Left lung (tissue), 10 donors: ENCODE data around the gene TANGO2. TPM values are rescaled to one million over a fixed set of nuclear protein-coding genes. Genes with fewer than 3 reads are reported as not detected.

Experiments used
- ATAC-seq: fragments of 200-7000 bp; cut with Tn5 transposase; one replicate; pipeline ENCODE4 v1.9.1; 2020; ENCODE audit warnings: moderate library complexity
- DNase-seq, 4 donors: peaks; one replicate each; pipeline ENCODE4 v3.0.0-alpha.2; 2013 to 2020
- H3K27ac ChIP-seq, 2 donors: fragments of 200-600 bp; sonication (generic) in 1 of 2; one replicate each; pipeline versions ENCODE4 v1.5.0 to v1.8.0; 2020 to 2021
- H3K27me3 ChIP-seq, 2 donors: fragments of 200-600 bp; sonication (generic) in 1 of 2; one replicate each; pipeline versions ENCODE4 v1.5.0 to v1.8.0; 2020 to 2021
- H3K36me3 ChIP-seq, 2 donors: fragments of 200-600 bp; sonication (generic) in 1 of 2; one replicate each; pipeline versions ENCODE4 v1.5.0 to v1.8.0; 2020 to 2021
- H3K4me1 ChIP-seq, 2 donors: fragments of 200-600 bp; one replicate each; pipeline ENCODE4 v1.8.0; 2021
- H3K4me3 ChIP-seq, 2 donors: fragments of 200-600 bp; sonication (generic) in 1 of 2; one replicate each; pipeline versions ENCODE4 v1.5.0 to v1.8.0; 2020 to 2021; ENCODE audit warnings: mild to moderate bottlenecking in 1 of 2
- H3K9me3 ChIP-seq, 2 donors: fragments of 200-600 bp; sonication (generic) in 1 of 2; one replicate each; pipeline versions ENCODE4 v1.5.0 to v1.8.0; 2020 to 2021
- CTCF ChIP-seq, 2 donors: fragments of 200-600 bp; sonication (generic) in 1 of 2; IDR thresholded peaks; one replicate each; pipeline versions ENCODE4 v1.5.0 to v1.8.0; 2021; ENCODE audit warnings: antibody characterized with exemption in 2 of 2
- intact Hi-C, 2 donors: fragments of 100-400 bp; cut with DNase I; formaldehyde crosslinking; loops; one replicate each; pipeline versions ENCODE4 v1.11.2 to v1.14.2; 2022
- polyA plus RNA-seq, 6 donors: library from polyadenylated mRNA; unstranded; fragments of 120-200 nt; gene quantifications; one replicate each; pipeline ENCODE4 v1.2.1, GENCODE V29; 2013; ENCODE audit not compliant: insufficient read length in 6 of 6
- total RNA-seq, 2 donors: library from RNA; stranded (reverse); fragmentation: NEBNext Ultra II Directional; extraction: Animal tissue kit (Norgen Biotek cat#: 25700); gene quantifications; one replicate each; pipeline ENCODE4 v1.2.1, GENCODE V29; 2021
- donor health status: DM: no; HTN: yes; CAD: no.
- donor health status: DM: no; HTN: no; CAD: no.

TANGO2 gene
- total and polyA plus RNA-seq, 8 donors = 10.9 to 47.2 (median 13.6) TPM

GRCh38 chr22:20039683-20040325 lies 18.9 kb downstream of the TANGO2 start:
- Histone ChIP-seq H3K36me3 (peaks cover 0 to 90% of the 10 kb centered on the region in 2 donors), H3K27ac (no peak overlapping the region), H3K27me3 (no peaks in the 10 kb centered on the region), H3K4me3 (no peak overlapping the region), H3K9me3 (no peaks in the 10 kb centered on the region), H3K4me1 (no peaks in the 10 kb centered on the region)
- no peak for DNase-seq
- ATAC-seq = no peak
- no peak for TF ChIP-seq CTCF (IDR thresholded peaks at IDR 0.05)
- intact Hi-C loops = no loop called here

GRCh38 chr22:20040327-20041200 lies 19.7 kb downstream of the TANGO2 start:
- H3K4me1 ChIP-seq = no peaks in the 10 kb centered on the region
- no peak overlapping the region for H3K4me3 ChIP-seq
- no peak for DNase-seq
- TF ChIP-seq CTCF (IDR thresholded peaks at IDR 0.05) = no peak
- H3K9me3 ChIP-seq = no peaks in the 10 kb centered on the region
- no peak for ATAC-seq
- H3K27me3 ChIP-seq = no peaks in the 10 kb centered on the region
- H3K36me3 ChIP-seq = peaks cover 0 to 93% of the 10 kb centered on the region in 2 donors
- no peak overlapping the region for H3K27ac ChIP-seq
- intact Hi-C loops = no loop called here

- H3K4me1 ChIP-seq = no peaks in the 10 kb centered on the region
- peaks cover 0 to 11% of the 10 kb centered on the region in 2 donors for H3K9me3 ChIP-seq
- H3K27ac ChIP-seq = no peak overlapping the region
- peaks cover 0 to 99% of the 10 kb centered on the region in 2 donors for H3K36me3 ChIP-seq
- no peaks in the 10 kb centered on the region for H3K27me3 ChIP-seq
- intact Hi-C loops = no loop called here
- DNase-seq (no peak), ATAC-seq (no peak)
- no peak overlapping the region for H3K4me3 ChIP-seq
- no peak for TF ChIP-seq CTCF (IDR thresholded peaks at IDR 0.05)
Measured at GRCh38 chr22:20043057-20043996, 22.4 kb downstream of the TANGO2 start.

GRCh38 chr22:20043997-20044342 lies 23.1 kb downstream of the TANGO2 start:
- no peak for TF ChIP-seq CTCF (IDR thresholded peaks at IDR 0.05)
- peaks cover 0 to 12% of the 10 kb centered on the region in 2 donors for H3K9me3 ChIP-seq
- ATAC-seq (no peak), DNase-seq (no peak)
- intact Hi-C loops = no loop called here
- H3K4me1 ChIP-seq = no peaks in the 10 kb centered on the region
- H3K4me3 ChIP-seq = no peak overlapping the region
- H3K36me3 ChIP-seq = peaks cover 0 to 99% of the 10 kb centered on the region in 2 donors
- H3K27me3 ChIP-seq = no peaks in the 10 kb centered on the region
- no peak overlapping the region for H3K27ac ChIP-seq
